Left hindlimb (tissue), 1 donor: ENCODE data around the gene DEFB127.
"Not testable (repeated sequence)": the region's sequence is repeated elsewhere in the genome, so short reads cannot be mapped to it uniquely, and the experiment has no call there.

Source experiments
- DNase-seq: peaks from one replicate; pipeline ENCODE4 v3.0.0-alpha.2; 2018

Gene DEFB127

GRCh38 chr20:157154-157553 is at the start of gene DEFB127:
TSS of gene DEFB127 (plus strand) at chr20:157454. CDS start at chr20:157545, 91 bp downstream.
- no peak for DNase-seq

- DNase-seq: no peak
These were observed 44.9 kb upstream of the DEFB127 start for GRCh38 chr20:112396-112795.

- DNase-seq: no peak
These were observed 39.7 kb upstream of the DEFB127 start for GRCh38 chr20:117518-117917.

GRCh38 chr20:129786-130323 is 27.4 kb upstream of the DEFB127 start:
- not testable (repeated sequence) for DNase-seq

GRCh38 chr20:137668-138490 is 19.4 kb upstream of the DEFB127 start:
- no peak for DNase-seq

GRCh38 chr20:142290-142689 is 15.0 kb upstream of the DEFB127 start, which contains the start of gene DEFB126:
TSS of gene DEFB126 (plus strand) at chr20:142590. CDS start at chr20:142629, 39 bp downstream.
- no peak for DNase-seq

- no peak for DNase-seq
These were observed 11.4 kb upstream of the DEFB127 start for GRCh38 chr20:145877-146276.

GRCh38 chr20:152131-152530 is 5.1 kb upstream of the DEFB127 start:
- DNase-seq: no peak

- DNase-seq: no peak
These were observed 7.4 kb downstream of the DEFB127 start for GRCh38 chr20:164618-165017.

GRCh38 chr20:168876-169275 is 11.6 kb downstream of the DEFB127 start:
- DNase-seq: no peak

- DNase-seq: no peak
These were observed 27.0 kb downstream of the DEFB127 start for GRCh38 chr20:184288-184687.

- DNase-seq: no peak
These were observed 30.5 kb downstream of the DEFB127 start for GRCh38 chr20:187733-188132.

GRCh38 chr20:189611-190010 is 32.4 kb downstream of the DEFB127 start, which contains the start of gene DEFB128:
TSS of gene DEFB128 (minus strand) at chr20:189711. CDS start at chr20:189623, 88 bp downstream.
- DNase-seq: no peak

- DNase-seq: no peak
These were observed 41.0 kb downstream of the DEFB127 start for GRCh38 chr20:198225-198624.

GRCh38 chr20:199996-200395 is 42.7 kb downstream of the DEFB127 start:
- no peak for DNase-seq

GRCh38 chr20:203630-204029 is 46.4 kb downstream of the DEFB127 start:
- DNase-seq: not testable (repeated sequence)
